Activated gamma-delta T cell (primary cell): ENCODE measurements around the gene ZSCAN12.
"Not testable (repeated sequence)": the region's sequence is repeated elsewhere in the genome, so short reads cannot be mapped to it uniquely, and the experiment has no call there.

Experiments
- DNase-seq: peaks from one replicate; lab custom pipeline; 2025; lab: John Stamatoyannopoulos, UW

ZSCAN12 gene

DNA sequence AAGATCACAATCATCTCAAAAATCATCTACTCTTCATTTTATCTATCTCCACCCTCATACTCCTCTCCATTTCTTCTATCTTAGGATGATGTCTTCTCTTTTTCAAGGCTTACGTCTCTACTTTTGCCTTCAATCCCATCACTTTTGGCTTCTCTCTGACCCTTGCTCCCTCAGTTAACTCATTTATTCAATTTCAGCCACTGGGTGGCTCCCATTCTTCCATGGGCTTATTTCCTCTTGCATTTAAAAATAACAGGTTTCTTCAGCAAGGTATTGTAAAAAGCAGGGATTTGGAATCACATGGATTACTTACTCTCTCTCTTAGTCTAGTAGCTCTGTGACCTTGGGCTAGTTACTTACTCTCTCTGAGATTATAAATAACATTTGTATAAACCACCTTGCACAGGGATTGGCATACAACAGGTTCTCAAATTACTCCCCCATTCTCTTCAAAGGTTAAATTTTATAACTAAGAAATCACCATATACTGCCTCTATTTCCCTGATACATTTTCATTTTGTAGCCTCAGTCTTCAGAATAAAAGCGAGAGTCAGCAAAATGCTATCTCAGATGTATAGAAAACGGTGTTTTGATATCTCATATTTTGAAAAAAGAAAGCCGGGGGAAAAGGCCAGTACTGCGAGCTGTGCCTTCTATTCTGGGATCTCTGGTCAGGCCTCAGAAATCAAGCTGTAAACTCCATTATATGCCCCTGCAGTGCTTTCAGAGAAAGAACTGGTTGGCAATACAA lies 5.5 kb downstream of the ZSCAN12 start:
- DNase-seq, result no peak

- no peak for DNase-seq
Measured at GRCh38 chr6:28390688-28391087, 8.9 kb downstream of the ZSCAN12 start.

GRCh38 chr6:28384143-28384533 lies 15.4 kb downstream of the ZSCAN12 start:
- DNase-seq, result no peak

DNA sequence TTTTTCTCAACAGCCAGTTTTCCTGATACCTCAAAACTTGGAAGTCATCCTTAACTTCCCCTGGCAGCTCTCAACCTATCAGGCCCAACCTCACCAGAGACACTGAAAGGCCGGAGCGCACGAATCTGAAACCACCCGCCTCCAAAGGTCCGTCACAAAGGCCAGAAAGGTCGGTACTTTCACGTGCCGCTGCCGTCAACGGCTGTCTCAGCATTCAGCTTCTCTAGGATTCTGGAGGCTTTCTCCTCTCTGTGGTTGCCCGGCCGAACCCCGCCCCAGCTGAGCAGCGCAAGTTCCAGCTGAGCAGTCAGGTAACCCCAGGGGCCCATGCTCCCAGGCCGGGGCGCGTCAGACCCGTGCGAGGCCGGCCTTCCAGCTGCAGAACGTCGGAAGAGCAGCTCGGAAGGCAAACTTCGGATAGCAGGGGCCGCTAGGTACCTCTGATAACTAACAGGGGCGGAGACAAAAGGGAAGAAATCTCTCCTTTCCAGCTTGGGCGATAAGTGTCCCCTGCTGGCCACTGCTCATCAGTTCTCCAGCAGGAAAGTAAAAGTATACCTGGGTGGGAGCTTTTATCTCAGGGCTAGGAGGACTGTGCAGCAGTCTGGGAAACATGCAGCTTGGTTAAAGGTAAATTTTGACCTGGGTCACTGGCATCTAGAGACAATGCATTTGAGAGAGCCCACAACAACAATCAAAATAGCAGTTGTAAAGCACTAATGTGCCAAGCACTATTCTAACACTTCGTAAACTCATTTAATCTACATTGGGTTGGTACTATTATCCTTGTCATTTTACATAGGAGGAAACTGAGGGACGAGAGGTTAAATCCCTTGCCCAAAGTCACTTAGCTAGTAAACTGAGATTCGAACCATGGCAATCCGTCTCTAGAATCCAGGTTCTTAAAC lies 16.1 kb downstream of the ZSCAN12 start:
- DNase-seq, result no peak

- no peak for DNase-seq
Measured at GRCh38 chr6:28380381-28380780, 19.2 kb downstream of the ZSCAN12 start.

GRCh38 chr6:28378644-28379043 lies 20.9 kb downstream of the ZSCAN12 start:
- no peak for DNase-seq

- no peak for DNase-seq
Measured at GRCh38 chr6:28377879-28378278, 21.7 kb downstream of the ZSCAN12 start.

DNA sequence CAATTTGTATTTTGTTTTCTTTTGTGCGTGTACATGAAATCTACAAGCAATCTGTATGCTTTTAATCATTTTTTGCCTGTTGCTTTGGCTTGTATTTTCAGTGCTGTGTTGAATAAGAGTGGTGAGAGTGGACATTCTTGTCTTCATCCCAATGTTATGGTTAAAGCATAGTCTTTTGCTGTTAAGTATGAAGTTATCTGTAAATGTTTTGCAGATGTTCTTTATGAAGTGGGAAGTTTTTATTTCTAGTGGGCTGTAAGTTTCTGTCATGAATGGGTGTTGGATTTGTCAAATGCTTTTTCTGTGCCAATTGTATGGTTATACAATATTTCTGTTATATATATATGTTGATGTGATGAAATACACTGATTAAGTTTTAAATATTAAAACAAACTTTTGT lies 25.6 kb downstream of the ZSCAN12 start:
- DNase-seq, result no peak

GRCh38 chr6:28371706-28372451 lies 27.7 kb downstream of the ZSCAN12 start:
- DNase-seq, result no peak

GRCh38 chr6:28371280-28371679 lies 28.3 kb downstream of the ZSCAN12 start:
- no peak for DNase-seq

DNA sequence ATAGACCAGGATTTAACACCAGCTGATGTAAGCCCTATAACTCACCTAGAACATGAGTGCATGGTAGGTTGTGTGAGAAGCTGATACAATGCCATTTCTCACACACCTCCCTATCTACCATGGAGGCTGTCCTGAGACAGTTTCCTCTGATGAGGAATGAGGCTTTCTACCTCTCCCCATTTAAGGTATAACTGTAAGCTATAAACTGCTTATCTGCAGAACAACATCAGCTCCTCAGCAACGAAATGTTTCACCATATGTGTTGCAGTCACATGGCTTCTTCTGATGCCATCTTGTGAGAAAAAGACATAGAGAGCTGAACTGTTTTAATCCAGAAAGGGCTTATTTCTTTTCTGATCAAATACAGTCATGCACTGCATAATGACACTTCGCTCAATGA lies 29.1 kb downstream of the ZSCAN12 start:
- no peak for DNase-seq

DNA sequence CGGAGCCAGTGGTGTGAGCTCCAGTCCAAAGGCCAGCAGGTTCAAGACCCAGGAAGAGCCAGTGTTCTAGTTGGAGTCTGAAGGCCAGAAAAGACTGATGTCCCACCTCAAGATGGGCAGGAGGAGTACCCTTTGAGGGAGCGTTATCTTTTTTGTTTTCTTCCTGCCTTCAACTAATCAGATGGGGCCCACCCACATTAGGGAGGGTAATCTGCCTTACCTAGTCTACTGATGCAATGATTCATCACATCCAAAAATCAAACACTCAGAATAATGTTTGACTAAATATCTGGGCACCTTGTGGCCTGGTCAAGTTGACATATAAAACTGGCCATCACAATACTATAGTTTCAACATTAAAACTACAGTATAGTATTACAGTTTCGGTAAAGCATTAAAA lies 30.1 kb downstream of the ZSCAN12 start:
- no peak for DNase-seq

GRCh38 chr6:28368522-28368921 lies 31.0 kb downstream of the ZSCAN12 start:
- DNase-seq, result no peak

- DNase-seq, result not testable (repeated sequence)
Measured at GRCh38 chr6:28365590-28365989, 34.0 kb downstream of the ZSCAN12 start.

- no peak for DNase-seq
Measured at GRCh38 chr6:28360961-28361360, 38.6 kb downstream of the ZSCAN12 start.

DNA sequence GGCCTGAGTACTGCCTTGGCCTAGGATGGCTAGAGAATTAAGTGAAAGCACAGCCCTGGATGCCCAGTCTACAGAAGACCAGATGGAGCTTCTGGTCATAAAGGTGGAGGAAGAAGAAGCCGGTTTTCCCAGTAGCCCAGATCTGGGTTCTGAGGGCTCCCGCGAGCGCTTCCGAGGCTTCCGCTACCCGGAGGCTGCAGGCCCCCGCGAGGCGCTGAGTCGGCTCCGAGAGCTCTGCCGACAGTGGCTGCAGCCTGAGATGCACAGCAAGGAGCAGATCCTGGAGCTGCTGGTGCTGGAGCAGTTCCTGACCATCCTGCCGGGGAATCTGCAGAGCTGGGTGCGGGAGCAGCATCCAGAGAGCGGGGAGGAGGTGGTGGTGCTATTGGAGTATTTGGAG lies 40.0 kb downstream of the ZSCAN12 start:
- DNase-seq, result not testable (repeated sequence)

- DNase-seq, result no peak
Measured at GRCh38 chr6:28357036-28357435, 42.5 kb downstream of the ZSCAN12 start.

GRCh38 chr6:28356666-28357020 lies 42.9 kb downstream of the ZSCAN12 start:
- DNase-seq, result no peak

DNA sequence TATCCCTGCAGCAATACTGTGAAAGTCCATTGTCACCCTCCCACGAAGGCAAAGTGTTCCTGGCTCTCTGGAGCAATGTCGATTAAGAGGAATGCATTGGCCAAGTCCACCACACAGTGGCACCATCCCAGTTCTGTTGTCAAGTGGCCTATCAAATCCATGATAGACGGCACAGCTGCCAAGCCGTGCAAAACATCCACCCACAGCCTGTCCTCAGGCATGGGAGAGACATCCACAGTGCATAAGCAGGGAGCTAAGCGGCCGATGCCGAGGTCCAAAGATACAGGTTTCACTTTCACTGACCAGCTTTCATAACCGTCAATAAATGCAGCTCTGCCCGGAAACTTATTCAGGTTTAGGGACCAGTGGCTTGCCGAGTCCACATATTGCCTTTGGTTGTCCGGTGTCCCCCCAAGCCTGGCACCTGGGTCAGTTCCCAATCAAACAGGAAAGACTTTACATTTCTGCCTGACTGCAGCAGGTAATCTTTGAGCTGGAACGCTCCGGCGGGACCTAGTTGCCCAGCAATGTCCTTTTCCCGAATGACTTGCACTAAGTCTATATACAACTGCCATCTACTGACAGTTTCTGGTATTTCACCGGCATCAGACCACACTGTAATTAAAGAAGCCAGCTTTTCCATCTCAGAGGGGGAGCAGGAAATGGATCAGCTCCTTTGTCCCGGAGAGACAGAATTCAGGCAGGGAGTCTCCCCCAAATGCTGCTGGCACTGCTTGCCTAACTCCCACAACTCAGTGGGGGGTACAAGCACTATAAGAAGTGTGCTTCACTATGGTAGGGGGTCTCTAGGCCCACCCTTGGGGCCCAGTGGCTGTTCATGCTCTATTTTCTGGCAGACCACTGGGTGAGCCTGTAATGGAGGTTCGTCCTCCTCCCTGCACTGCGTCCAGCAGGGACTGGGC lies 43.5 kb downstream of the ZSCAN12 start:
- DNase-seq, result no peak

DNA sequence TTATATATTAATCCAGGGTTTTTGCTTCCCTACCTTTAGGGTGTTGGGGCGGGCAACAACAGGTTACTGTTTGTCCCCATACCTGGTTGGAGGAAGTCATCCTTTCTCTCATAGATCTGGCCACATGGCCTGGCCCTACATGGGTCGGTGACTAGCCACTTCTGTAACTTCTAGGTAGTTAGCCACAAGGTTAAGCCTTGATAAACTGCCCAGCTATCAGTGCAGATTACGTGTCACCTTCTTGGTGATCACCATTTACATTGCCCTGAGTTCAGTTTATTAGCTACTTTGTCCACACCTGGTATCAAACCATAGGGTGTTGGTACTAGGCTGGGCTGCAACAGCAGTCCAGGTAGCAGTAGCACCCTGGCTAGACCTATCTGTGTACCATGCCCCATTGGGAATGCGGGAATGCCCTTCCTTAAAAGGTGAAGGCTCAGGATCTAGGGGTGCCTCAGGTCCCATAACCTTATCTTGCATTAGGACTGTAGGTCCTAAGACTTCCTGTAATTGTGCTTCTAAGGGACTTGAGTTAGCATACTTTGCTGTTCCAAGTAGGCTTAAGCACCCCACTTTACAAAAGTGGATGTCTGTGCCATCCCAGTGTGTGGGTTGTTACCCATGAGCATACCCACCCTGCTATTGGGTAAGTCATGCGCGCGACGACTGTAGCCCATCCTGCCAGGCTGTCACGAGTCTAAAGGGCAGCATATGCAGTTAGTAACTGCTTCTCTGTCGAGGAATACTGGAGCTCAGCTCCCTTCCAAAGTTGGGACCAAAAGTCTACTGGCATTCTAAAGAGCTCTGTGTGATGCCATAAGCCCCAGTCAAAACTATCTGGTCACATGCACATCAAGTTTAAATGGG lies 44.6 kb downstream of the ZSCAN12 start:
- DNase-seq, result no peak
